Measurements from ENCODE around the gene ANKRD34C.
"Not testable (repeated sequence)": the region's sequence is repeated elsewhere in the genome, so short reads cannot be mapped to it uniquely, and the experiment has no call there.

The ANKRD34C gene

GRCh38 chr15:79311901-79312553 is 29.5 kb downstream of the ANKRD34C start:
- DNase-seq, result no peak

DNA sequence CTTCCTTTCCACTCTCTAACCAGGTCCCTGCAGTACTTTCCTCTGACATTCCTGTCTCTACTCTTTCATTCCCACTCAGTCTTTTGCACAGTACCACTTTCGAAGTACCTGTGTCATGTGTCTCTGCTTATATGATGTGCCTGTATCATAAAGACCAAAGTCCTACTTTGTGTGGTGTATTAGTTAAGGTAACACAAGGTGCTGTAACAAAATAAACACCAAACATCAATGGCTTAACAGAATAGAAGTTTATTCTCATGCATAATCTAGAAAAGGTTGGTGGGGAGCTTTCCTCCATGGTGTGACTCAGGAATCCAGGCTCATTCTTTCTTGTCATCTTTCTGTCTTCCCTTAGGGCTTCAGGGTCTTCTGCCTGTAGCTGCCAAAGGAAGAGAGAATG is 31.7 kb downstream of the ANKRD34C start:
- DNase-seq, result no peak

DNA sequence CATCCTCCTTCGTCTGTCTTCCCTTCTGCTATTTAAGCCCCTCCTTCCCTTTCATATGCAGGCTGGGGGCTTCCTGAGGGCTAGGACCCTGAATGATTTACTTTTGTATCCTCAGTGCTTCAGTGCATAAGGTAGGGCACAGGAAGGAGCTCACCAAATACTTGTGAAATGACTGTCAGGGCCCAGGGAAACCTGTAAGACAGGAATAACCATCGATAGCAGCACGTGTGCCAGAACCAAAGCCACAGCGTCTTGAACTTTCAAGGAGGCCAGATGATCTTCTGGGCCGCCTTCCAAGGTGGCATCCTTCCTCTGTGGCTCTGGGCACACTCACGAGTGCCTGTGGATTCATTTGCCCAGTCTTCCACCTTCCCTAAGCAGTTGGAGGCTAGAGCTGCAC is 32.3 kb downstream of the ANKRD34C start:
- no peak for DNase-seq

- DNase-seq, result no peak
Measured at GRCh38 chr15:79315623-79316328, 33.3 kb downstream of the ANKRD34C start.

GRCh38 chr15:79316864-79317263 is 34.3 kb downstream of the ANKRD34C start:
- DNase-seq, result no peak

DNA sequence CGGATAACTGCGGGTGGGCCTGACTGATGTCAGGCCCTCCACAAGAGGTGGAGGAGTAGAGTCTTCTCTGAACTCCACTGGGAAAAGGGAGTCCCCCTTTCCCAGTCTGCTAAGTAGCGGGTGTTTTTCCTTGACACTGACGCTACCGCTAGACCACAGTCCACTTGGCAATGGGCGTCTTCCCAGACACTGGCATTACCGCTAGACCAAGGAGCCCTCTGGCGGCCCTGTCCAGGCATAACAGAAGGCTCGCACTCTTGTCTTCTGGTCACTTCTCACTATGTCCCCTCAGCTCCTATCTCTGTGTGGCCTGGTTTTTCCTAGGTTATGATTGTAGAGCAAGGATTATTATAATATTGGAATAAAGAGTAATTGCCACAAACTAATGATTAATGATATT is 37.5 kb downstream of the ANKRD34C start:
- DNase-seq, result not testable (repeated sequence)

DNA sequence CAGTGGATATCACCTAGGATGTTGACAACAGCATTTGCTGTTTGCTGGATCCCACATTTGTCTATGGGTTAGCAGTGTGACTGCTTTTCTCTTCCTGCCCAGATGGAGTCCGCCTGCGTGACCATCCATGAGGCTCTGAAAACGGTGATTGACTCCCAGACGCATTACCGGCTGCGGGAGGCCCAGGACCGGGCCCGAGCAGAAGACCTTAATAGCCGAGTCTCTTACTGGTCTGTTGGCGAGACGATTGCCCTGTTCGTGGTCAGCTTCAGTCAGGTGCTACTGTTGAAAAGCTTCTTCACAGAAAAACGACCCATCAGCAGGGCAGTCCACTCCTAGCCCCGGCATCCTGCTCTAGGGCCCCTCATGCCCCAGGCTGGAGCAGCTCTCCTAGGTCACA is 39.4 kb downstream of the ANKRD34C start:
- DNase-seq, result no peak

DNA sequence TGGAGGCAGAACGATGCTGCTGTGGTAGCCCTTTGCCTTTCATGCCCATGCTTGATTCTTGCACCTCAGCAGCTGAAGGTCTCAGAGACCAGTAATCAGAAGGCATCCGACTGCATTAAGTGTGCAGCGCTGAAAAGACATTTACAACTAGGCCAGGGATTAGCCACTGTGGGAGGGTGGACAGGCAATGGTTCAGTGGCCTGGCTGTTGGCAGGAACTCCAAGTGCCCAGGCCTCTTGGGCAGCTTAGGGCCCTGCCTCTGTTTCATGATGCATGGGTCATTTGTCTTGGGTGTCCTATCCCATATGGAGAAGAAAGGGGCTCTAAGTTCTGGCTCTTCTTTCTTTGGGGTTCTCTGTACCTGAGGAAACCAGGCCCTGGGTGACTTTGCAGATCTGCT is 39.8 kb downstream of the ANKRD34C start:
- no peak for DNase-seq

- DNase-seq, result no peak
Measured at GRCh38 chr15:79322945-79323344, 40.4 kb downstream of the ANKRD34C start.

GRCh38 chr15:79329171-79329611 is 46.7 kb downstream of the ANKRD34C start:
- DNase-seq, result no peak

All from OCI-M1 (cell line).